OCI-LY7 (cell line): Measurements from ENCODE around the gene MORF4L1.

Source experiments
- EZH2phosphoT487 ChIP-seq: fragments of 200-600 bp; sonication (generic); IDR thresholded peaks from 2 replicates; pipeline ENCODE4 v1.6.1; 2018; ENCODE audit warnings: low read depth, borderline replicate concordance, mild to moderate bottlenecking, mixed run types, antibody characterized with exemption, low read length, moderate library complexity, mixed read lengths
- TF ChIP-seq, protein P1 (sequence below): fragments of 200-600 bp; sonication (generic); conservative IDR thresholded peaks from 2 replicates; pipeline ENCODE4 v1.5.1; 2014; ENCODE audit warnings: mild to moderate bottlenecking, antibody characterized with exemption, low read length, moderate library complexity, mixed read lengths

DNA sequence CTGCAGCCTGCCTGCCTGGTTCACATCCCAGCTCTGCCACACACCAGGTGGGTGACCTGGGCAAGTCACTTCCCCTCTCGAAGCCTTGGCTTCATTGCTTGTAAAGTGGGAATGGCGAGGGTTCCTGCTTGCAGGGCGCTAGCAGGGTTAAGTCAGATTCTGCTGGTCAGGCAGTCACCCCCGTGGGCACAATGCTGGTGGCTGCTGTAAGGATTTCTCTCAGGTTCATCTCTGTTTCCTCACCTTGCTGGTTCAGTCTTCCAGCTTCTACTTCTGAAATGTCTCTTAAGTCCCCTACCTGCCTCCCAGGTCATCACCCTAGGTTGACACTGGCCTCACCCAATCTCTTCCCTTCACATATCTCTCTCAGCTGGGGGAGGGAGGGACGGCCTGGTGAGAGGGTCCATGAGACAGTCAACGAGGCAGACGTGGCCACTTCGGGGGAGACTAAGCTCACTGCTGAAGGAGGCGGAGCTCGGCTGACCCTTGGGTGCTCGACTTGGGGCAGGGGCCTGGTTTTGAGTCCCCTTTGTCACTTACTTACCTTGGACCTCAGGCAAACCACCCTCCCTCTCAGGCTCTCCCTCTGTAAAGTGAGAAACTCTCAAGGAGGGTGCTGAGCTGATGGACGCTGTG lies 60.6 kb downstream of the MORF4L1 start:
- TF ChIP-seq, protein P1, sequence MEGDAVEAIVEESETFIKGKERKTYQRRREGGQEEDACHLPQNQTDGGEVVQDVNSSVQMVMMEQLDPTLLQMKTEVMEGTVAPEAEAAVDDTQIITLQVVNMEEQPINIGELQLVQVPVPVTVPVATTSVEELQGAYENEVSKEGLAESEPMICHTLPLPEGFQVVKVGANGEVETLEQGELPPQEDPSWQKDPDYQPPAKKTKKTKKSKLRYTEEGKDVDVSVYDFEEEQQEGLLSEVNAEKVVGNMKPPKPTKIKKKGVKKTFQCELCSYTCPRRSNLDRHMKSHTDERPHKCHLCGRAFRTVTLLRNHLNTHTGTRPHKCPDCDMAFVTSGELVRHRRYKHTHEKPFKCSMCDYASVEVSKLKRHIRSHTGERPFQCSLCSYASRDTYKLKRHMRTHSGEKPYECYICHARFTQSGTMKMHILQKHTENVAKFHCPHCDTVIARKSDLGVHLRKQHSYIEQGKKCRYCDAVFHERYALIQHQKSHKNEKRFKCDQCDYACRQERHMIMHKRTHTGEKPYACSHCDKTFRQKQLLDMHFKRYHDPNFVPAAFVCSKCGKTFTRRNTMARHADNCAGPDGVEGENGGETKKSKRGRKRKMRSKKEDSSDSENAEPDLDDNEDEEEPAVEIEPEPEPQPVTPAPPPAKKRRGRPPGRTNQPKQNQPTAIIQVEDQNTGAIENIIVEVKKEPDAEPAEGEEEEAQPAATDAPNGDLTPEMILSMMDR: no peak
- TF ChIP-seq EZH2phosphoT487: no peak
